Thyroid gland (tissue), 4 donors: ENCODE data around the gene GID8.

Source experiments
- POLR2A ChIP-seq, 2 donors: fragments of 450-650 bp; IDR thresholded peaks; one replicate each; pipeline ENCODE4 v1.6.1; 2017; ENCODE audit warnings: antibody characterized with exemption in 2 of 2, mild to moderate bottlenecking in 2 of 2, moderate library complexity in 1 of 2
- TF ChIP-seq, protein P1 (sequence below), 6 experiments: fragments of 200-600 bp in 3 of 6; fragments of 450-650 bp in 3 of 6; sonication (generic) in 3 of 6; IDR thresholded peaks; one replicate each; pipeline ENCODE4 v1.5.1; 2016 to 2019; ENCODE audit warnings: antibody characterized with exemption in 6 of 6, mild to moderate bottlenecking in 2 of 6, inconsistent platforms in 1 of 6, moderate library complexity in 1 of 6

DNA sequence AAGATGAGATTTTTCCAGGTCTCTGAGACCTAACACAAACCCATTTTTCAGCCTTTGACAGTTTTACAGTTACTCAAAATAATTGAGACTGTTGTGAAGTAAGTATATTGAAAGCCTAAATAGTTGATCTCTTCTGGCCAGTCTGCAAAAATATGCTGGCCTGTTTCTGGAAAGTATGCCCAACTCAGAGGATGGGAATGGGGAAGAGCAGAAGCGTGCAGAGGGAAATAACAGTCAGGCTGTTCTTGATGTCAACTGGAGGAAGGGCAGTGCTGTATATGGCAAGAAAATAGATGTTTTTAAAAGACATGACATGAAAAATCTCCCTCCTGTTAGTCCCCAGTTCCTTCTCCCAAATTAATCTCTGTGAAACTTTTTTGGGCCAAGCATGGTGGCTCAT lies 3.8 kb downstream of the GID8 start:
- TF ChIP-seq, protein P1, sequence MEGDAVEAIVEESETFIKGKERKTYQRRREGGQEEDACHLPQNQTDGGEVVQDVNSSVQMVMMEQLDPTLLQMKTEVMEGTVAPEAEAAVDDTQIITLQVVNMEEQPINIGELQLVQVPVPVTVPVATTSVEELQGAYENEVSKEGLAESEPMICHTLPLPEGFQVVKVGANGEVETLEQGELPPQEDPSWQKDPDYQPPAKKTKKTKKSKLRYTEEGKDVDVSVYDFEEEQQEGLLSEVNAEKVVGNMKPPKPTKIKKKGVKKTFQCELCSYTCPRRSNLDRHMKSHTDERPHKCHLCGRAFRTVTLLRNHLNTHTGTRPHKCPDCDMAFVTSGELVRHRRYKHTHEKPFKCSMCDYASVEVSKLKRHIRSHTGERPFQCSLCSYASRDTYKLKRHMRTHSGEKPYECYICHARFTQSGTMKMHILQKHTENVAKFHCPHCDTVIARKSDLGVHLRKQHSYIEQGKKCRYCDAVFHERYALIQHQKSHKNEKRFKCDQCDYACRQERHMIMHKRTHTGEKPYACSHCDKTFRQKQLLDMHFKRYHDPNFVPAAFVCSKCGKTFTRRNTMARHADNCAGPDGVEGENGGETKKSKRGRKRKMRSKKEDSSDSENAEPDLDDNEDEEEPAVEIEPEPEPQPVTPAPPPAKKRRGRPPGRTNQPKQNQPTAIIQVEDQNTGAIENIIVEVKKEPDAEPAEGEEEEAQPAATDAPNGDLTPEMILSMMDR (IDR thresholded peaks at IDR 0.05): no peak
- no peak for TF ChIP-seq POLR2A (IDR thresholded peaks at IDR 0.05)
